ENCODE data around the gene LUZP1. TPM values are rescaled to one million over a fixed set of nuclear protein-coding genes. Genes with fewer than 3 reads are reported as not detected.

Gene LUZP1
- total RNA-seq, 2 donors from 2014 or later: 14.8 to 22.0 TPM

DNA sequence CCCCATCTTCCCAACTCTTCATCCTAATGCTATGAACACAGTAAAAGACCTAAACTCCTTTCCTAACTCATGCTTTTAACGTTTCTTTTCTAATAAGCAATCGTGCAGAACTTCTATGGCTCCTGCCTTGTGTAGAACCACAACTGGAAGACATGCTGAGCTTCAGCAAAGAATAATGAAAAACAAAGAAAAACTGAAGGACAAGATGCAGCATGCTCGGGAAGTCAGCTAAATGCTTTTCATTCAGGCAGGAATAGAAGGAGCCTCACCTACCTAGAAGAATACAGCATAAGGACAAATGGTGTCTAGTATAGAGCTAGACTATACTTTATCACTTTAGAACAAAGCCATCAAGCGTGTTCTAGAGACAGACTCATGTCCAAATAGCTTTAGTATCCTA, 45.9 kb downstream of the LUZP1 start:
- peaks cover 44% of the 10 kb centered on the region for H3K4me1 Mint-ChIP-seq
- H3K27ac Mint-ChIP-seq: no peak overlapping the region
- no peaks in the 10 kb centered on the region for H3K27me3 Mint-ChIP-seq
- H3K9me3 Mint-ChIP-seq: no peaks in the 10 kb centered on the region
- H3K4me3 Mint-ChIP-seq: no peak overlapping the region
- no peaks in the 10 kb centered on the region for H3K36me3 Mint-ChIP-seq (ENCODE audit: low read depth)
- ATAC-seq (replicated peaks): no peak

DNA sequence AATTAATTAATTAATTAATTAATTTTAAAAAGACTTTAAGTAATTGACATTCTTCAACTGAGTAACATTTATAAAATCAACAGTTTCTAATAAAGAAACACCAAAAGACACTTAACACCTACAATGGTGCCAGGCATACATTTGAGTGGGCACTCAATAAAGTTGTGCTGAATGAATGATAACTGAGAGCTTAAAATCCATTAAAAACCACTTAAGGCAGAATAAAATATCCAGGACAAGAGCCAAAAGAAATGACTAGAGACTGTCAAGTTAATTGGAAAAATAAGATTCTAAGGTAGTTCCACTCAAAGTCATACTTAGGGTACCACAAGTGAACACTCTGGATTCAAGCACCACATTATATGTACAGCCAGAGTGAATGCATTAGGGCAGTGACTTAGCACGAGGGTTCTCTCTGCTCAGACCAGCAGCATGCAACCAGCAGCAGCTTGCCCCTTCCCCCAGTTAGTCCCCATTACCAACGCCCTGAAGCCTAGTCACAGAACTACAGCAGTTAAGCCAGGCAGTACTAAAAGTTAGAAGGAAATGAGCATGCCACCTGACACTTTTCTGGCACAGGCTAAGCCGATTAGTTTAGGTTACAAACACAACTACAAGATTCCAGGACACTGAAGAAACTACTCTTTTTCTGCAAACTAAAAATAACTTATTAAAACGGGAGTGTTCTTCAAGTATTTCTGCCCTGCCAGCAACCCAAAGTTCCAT, 46.5 kb downstream of the LUZP1 start:
- H3K27me3 Mint-ChIP-seq: no peaks in the 10 kb centered on the region
- peaks cover 44% of the 10 kb centered on the region for H3K4me1 Mint-ChIP-seq
- no peak overlapping the region for H3K4me3 Mint-ChIP-seq
- H3K36me3 Mint-ChIP-seq (ENCODE audit: low read depth): no peaks in the 10 kb centered on the region
- no peak overlapping the region for H3K27ac Mint-ChIP-seq
- ATAC-seq (replicated peaks): no peak
- H3K9me3 Mint-ChIP-seq: no peaks in the 10 kb centered on the region

GRCh38 chr1:23120383-23120782, 48.3 kb downstream of the LUZP1 start:
- no peaks in the 10 kb centered on the region for H3K9me3 Mint-ChIP-seq
- H3K36me3 Mint-ChIP-seq (ENCODE audit: low read depth): no peaks in the 10 kb centered on the region
- peak overlapping the region; percentile 58 for H3K4me3 Mint-ChIP-seq
- peaks cover 36% of the 10 kb centered on the region for H3K4me1 Mint-ChIP-seq
- no peak for ATAC-seq (replicated peaks)
- H3K27ac Mint-ChIP-seq: peak overlapping the region; percentile 59
- no peaks in the 10 kb centered on the region for H3K27me3 Mint-ChIP-seq

DNA sequence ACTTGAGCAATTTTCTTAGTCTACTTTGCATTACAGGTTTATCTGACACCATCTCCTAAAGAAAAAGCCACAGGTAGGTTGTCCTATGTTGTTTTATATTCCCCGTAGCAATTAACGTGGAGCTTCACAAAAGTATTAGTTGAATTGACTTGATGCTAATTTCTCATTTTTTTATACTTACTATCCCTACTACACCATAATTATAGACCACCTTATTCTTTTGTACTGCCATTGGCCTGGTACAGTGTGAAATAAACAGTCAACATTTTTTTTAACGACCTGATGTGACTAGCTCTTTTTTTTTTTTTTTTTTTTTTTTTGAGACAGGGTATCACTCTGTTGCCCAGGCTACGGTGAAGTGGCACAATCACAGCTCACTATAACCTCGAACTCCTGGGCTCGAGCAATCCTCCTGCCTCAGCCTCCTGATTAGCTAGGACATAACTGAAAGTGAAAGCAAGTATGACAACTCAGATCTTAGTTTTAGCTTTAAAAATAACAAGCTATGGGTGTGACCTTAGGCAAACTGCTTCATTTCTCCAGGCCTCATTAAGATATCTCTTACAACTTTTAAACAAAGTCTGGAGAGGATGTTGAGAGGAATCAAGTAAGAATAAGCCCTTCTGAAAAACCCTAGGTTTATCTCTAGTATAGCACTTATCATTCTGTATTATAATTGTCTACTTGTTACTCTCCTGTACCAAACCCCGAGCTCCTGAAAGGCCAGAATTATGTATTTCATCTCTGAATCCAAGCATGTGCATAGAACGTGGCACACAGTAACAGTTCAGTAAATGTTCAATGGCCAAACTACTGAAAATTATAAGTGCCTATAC, 49.5 kb downstream of the LUZP1 start:
- Mint-ChIP-seq H3K27me3 (no peaks in the 10 kb centered on the region), H3K27ac (peak overlapping the region; percentile 77), H3K9me3 (no peaks in the 10 kb centered on the region), H3K36me3 (ENCODE audit: low read depth) (no peaks in the 10 kb centered on the region), H3K4me1 (peaks cover 33% of the 10 kb centered on the region), H3K4me3 (peak overlapping the region; percentile 58)
- ATAC-seq (replicated peaks): peak; percentile 80

- no peaks in the 10 kb centered on the region for H3K9me3 Mint-ChIP-seq
- no peaks in the 10 kb centered on the region for H3K27me3 Mint-ChIP-seq
- no peaks in the 10 kb centered on the region for H3K36me3 Mint-ChIP-seq (ENCODE audit: low read depth)
- H3K27ac Mint-ChIP-seq: peak overlapping the region; percentile 77
- peaks cover 29% of the 10 kb centered on the region for H3K4me1 Mint-ChIP-seq
- no peak overlapping the region for H3K4me3 Mint-ChIP-seq
- ATAC-seq (replicated peaks): no peak
Measured at GRCh38 chr1:23118407-23118806, 50.2 kb downstream of the LUZP1 start.

DNA sequence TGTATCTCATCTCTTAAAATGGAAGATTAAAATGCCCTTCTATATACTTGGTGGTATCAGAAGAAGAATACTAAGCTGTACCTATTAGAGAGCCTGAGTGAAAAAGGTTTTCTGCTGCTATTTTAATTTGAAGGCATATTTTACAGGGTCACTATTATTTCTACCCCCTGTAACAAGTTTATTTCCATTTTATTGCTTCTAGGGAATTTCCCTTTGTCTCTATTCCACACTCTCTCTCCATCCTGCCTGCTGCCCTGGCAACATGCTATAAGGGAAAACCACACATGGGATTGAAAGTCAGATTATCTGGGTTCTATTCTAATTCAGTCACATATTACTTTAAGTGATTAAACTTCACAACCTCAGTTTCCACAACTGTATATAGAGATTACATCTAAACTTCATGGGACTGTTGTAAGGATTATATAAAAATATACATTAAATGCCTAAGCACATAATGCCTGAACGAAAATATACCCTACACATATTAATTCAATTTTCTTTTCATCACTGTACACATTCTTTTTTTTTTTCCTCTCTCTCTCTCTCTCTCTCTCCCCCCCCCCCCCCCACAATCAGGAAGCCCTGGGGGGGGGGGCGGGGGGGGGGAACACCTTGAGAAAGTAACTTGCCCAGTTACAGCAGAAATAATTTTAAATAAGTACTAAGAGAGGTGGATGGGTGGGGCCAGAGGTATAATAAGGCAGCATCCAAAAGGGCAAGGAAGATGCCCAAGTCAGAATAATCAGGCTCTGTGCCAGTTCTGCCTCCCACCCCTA, 51.5 kb downstream of the LUZP1 start:
- Mint-ChIP-seq H3K4me1 (peaks cover 32% of the 10 kb centered on the region), H3K9me3 (no peaks in the 10 kb centered on the region), H3K4me3 (no peak overlapping the region), H3K27me3 (no peaks in the 10 kb centered on the region), H3K36me3 (ENCODE audit: low read depth) (peaks cover 6% of the 10 kb centered on the region), H3K27ac (peak overlapping the region; percentile 22)
- no peak for ATAC-seq (replicated peaks)

GRCh38 chr1:23116216-23116836, 52.3 kb downstream of the LUZP1 start:
- no peaks in the 10 kb centered on the region for H3K9me3 Mint-ChIP-seq
- no peak for ATAC-seq (replicated peaks)
- peaks cover 40% of the 10 kb centered on the region for H3K4me1 Mint-ChIP-seq
- peak overlapping the region; percentile 22 for H3K27ac Mint-ChIP-seq
- H3K4me3 Mint-ChIP-seq: no peak overlapping the region
- H3K36me3 Mint-ChIP-seq (ENCODE audit: low read depth): peaks cover 12% of the 10 kb centered on the region
- no peaks in the 10 kb centered on the region for H3K27me3 Mint-ChIP-seq

GRCh38 chr1:23114424-23115079, 54.1 kb downstream of the LUZP1 start:
- H3K36me3 Mint-ChIP-seq (ENCODE audit: low read depth): peaks cover 17% of the 10 kb centered on the region
- peaks cover 48% of the 10 kb centered on the region for H3K4me1 Mint-ChIP-seq
- no peaks in the 10 kb centered on the region for H3K9me3 Mint-ChIP-seq
- no peaks in the 10 kb centered on the region for H3K27me3 Mint-ChIP-seq
- peak overlapping the region; percentile 20 for H3K4me3 Mint-ChIP-seq
- ATAC-seq (replicated peaks): peak; percentile 25
- no peak overlapping the region for H3K27ac Mint-ChIP-seq

- no peaks in the 10 kb centered on the region for H3K9me3 Mint-ChIP-seq
- H3K27ac Mint-ChIP-seq: peak overlapping the region; percentile 73
- peak overlapping the region; percentile 59 for H3K4me3 Mint-ChIP-seq
- no peaks in the 10 kb centered on the region for H3K27me3 Mint-ChIP-seq
- peaks cover 41% of the 10 kb centered on the region for H3K36me3 Mint-ChIP-seq (ENCODE audit: low read depth)
- no peak for ATAC-seq (replicated peaks)
- peaks cover 55% of the 10 kb centered on the region for H3K4me1 Mint-ChIP-seq
Measured at GRCh38 chr1:23111600-23112535, 56.8 kb downstream of the LUZP1 start.

DNA sequence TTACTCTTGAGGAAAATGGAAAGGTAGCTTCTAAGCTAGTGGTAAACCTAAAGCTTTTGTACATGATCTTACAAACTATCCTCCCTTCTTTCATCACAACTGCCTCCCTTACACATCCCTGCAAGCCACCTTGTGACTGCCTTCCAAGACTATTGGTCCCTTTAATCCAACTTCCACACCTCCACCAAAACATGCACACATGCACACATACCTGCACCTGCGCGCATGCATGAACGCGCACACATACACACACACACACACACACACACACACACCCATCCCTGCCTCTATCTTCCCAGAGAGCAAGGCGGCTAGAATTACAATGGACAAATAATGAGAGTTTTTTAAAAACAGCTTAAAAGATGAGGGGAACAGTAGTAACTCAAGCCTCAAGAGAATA, 58.3 kb downstream of the LUZP1 start:
- Mint-ChIP-seq H3K4me3 (peak overlapping the region; percentile 59), H3K4me1 (peaks cover 53% of the 10 kb centered on the region), H3K27ac (peak overlapping the region; percentile 84), H3K27me3 (no peaks in the 10 kb centered on the region), H3K9me3 (no peaks in the 10 kb centered on the region), H3K36me3 (ENCODE audit: low read depth) (peaks cover 55% of the 10 kb centered on the region)
- no peak for ATAC-seq (replicated peaks)

GRCh38 chr1:23108918-23109533, 59.6 kb downstream of the LUZP1 start:
- Mint-ChIP-seq H3K4me3 (peak overlapping the region; percentile 59), H3K9me3 (no peaks in the 10 kb centered on the region), H3K27me3 (no peaks in the 10 kb centered on the region), H3K36me3 (ENCODE audit: low read depth) (peaks cover 55% of the 10 kb centered on the region), H3K27ac (peak overlapping the region; percentile 84), H3K4me1 (peaks cover 45% of the 10 kb centered on the region)
- ATAC-seq (replicated peaks): peak; percentile 86

- peaks cover 34% of the 10 kb centered on the region for H3K36me3 Mint-ChIP-seq (ENCODE audit: low read depth)
- peak overlapping the region; percentile 86 for H3K27ac Mint-ChIP-seq
- H3K27me3 Mint-ChIP-seq: no peaks in the 10 kb centered on the region
- no peaks in the 10 kb centered on the region for H3K9me3 Mint-ChIP-seq
- peak; percentile 90 for ATAC-seq (replicated peaks)
- peak overlapping the region; percentile 75 for H3K4me3 Mint-ChIP-seq
- H3K4me1 Mint-ChIP-seq: peaks cover 46% of the 10 kb centered on the region
Measured at GRCh38 chr1:23103001-23103889, 65.4 kb downstream of the LUZP1 start.

All from activated T-helper 17 cell treated with anti-CD3 and anti-CD28 coated beads, Interleukin-2, amount 50 U/mL, for 72 hours (primary cell).